Measurements from ENCODE around the gene RASA1.

GRCh38 chr5:87307796-87308423, 40.2 kb downstream of the RASA1 start:
- no peak for TF ChIP-seq MYC (IDR thresholded peaks at IDR 0.05; ENCODE audit: low read depth, low read length)
- no peak for TF ChIP-seq CTCF (IDR thresholded peaks at IDR 0.05; ENCODE audit: low read depth, low read length)
- TF ChIP-seq POLR2A (IDR thresholded peaks at IDR 0.05; ENCODE audit: extremely low read depth, insufficient read length), result no peak
